ENCODE measurements around the gene HACL1.
A peak's percentile ranks its signal among the peaks of the same experiment; 100 is the strongest.
"Not testable (repeated sequence)": the region's sequence is repeated elsewhere in the genome, so short reads cannot be mapped to it uniquely, and the experiment has no call there.

The HACL1 gene

DNA sequence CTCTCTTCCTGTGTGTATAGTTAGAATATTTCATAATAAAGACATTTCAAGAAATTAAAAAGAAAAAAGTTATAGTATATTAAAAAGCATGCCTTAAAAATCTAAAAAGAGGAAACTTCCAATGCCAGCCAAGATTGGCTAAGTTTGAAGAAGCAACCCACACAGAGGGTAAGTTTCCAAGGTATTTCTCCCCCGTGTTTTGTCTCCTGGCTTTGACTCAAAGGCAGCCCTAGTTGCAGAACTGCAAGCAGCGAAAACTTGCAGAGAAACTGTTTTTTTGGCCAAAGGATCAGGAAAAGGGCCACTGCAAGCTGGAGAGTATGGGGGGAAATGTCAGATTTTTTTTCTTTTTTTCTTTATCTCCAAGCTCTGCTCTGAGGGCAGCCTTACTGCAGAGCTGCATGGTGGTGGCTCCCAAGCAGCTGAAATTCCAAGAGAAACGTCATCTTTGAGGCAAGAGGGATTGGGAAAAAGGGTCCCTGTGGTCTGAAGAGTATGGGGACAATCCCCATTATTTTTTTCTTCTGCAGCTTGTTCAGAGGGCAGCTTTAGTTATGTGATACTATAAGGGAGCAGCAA lies 23.0 kb downstream of the HACL1 start:
- DNase-seq, result no peak

DNA sequence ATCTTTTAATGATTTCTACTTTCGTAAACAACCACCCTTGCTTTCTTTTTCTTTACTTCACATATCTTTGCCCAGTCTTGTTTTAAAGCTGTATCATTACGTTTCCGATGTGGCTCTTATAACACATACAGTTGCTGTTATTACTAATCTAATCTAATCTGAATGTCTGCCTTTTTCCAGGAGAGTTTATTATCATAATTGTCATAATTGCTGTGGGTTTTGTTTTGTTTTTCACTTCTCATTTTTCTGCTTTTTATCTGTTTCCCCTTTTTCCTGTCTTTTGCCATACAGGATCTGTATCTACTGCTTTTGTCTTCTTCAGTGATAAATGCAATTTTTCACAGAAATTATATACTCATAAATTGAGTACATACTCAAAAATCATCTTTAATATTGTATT lies 24.9 kb downstream of the HACL1 start:
- DNase-seq, result no peak

DNA sequence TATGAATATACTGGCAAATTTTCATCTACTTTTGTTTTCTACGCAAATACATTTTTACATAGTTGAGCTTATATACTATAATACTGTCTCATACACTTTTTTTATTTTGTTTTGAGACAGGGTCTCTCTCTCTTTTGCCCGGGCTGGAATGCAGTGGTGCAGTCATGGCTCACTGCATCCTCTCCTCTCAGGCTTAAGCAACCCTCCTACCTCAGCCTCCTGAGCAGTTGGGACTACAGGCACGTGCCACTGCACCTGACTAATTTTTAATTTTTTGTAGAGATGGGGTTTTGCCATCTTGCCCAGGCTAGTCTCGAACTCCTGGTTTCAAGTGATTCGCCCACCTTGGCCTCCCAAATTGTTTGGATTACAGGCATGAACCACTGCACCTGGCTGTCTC lies 25.9 kb downstream of the HACL1 start:
- DNase-seq, result no peak

DNA sequence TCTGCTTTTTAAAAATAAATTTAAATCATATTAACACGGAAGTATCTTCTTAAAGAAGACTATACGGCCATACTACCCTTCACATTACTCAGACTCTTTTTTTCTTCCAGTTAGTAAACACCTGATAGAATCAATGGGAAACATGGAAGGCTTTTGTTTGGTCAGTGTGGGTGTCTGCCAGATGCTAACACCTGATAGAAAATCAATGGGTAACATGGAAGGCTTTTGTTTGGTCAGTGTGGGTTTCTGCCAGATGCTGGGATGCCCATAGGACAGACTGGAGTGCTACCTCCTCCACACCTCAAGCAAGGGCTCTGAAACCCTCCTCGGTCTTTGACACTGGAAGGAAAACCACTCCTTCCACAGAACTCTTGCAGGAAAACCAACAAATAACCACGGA lies 29.2 kb downstream of the HACL1 start:
- DNase-seq, result no peak

DNA sequence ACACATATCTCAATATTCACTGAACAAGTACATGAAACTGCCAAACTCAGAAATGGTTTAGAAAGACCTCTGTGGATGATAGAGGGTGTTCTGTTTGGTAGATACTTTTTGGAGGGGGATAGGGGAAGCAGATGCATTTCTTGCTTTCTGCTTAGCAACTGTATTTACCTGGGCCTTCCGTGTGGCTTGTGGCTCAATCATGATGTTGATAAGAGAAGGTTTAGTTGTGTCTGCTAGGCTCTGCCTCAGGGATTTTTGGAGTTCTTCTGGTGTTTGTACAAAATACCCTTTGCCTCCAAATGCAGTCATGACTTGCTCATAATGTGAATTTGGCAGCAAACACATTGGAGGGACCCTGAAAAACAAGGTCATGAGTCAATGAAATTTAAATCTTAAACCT lies 38.2 kb downstream of the HACL1 start:
- DNase-seq, result no peak

DNA sequence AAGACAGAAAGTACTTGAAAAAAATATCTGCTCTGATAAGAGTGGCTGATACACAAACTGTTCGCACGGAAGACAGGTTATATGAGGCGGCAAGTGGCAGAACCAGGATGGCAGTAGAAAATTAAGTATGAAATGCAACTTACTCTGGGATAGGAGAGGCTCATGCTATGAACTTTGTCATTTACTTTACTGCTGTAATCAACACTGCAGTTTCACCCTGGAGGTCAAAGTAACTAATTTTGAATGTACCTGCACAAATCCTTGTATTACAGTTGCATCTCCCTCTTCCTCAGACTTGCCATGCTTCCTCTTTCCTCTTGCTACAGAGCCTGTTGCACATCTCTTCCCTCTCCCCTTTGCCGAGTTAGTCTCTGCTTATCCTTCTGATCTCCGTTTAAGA lies 38.8 kb downstream of the HACL1 start:
- DNase-seq, result no peak

DNA sequence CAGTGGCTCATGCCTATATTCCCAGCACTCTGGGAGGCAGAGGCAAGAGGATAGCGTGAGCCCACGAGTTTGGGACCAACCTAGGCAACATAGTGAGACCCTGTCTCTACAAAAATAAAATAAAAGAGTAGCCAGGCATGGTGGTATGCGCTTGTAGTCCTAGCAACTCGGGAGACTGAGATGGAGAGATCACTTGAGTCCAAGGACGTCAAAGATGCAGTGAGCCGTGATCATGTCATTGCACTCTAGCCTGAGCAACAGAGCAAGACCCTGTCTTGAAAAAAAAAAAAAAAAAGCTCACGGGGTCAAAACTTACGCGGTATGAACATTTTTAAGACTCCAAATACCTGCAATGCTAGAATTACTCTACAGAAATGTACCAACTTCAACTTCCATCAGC lies 42.8 kb downstream of the HACL1 start:
- no peak for DNase-seq

DNA sequence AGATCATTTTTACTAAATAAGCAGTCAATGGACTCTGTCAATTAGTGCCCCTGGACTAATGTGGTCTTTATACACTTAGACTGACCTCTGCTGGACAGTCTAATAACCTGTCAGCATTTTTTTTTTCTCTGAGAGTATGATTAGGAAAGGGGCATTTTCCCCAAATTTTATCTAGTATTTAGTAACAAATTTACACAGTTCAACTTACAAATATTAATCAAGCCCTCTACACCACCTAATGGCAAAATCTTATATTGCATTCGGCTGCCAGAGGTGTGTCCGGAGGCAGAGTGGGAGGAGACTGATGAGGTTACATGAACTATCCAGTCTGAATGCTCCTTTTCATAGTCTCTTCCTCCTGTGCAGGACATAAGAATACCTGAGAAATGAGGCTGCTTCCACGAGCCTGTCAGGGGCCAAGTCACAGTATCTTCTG lies 43.8 kb downstream of the HACL1 start:
- DNase-seq, result peak; percentile 72 to 73

DNA sequence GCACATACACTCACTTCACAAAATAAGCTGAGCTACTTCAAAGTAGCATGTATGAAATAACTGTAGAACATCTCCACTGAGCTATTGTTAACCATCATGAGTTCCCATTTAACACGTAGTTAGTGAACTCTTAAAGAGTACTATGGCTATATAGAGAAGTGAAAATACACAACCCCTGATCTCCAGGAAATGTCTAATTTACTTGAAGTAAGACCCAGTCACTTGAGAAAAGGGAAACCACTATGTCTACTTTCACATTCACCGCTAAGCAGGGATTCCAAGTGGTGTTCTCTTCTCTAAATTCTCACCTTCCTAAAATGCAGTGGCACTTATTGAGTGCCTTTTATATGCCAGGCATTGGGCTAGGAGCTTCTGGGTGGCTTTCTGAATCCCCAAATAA lies 44.9 kb downstream of the HACL1 start:
- DNase-seq, result no peak

DNA sequence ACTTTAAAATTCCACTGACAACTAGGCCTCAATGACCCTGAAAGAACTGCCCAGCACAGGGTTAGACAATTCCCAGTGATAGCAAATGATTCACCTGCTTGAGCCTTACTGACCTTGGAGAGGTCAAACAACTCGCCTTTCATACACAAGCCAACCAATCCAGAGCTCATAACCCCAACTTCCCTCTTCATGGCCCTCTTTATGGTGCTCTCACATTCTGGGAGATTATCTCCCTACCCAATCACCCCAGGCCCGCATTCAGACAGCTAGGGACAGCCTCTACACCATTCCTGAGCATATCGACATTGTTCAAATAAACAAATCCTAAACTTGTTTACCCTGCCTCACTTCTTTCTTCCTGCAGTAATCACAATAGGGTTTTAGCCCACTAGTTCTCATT lies 47.6 kb downstream of the HACL1 start:
- no peak for DNase-seq

DNA sequence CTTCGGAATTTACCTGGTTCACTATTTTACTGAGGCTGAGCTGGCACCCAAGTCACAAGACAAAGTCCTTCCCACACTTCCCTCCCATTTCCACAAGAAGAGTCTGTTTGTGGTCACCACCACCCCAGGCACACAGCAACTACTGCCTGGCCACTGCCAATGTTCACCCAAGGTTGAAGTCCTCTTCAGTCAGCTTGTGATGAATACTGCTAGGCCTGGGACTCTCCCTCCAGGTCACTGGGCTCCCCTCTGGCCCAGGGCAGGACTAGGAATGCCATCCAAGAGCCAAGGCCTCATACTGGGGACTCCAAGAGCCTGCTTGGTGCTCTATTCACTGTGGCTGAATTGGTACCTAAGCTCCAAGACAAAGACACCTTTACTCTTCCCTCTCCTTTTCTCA lies 49.5 kb downstream of the HACL1 start:
- no peak for DNase-seq

DNA sequence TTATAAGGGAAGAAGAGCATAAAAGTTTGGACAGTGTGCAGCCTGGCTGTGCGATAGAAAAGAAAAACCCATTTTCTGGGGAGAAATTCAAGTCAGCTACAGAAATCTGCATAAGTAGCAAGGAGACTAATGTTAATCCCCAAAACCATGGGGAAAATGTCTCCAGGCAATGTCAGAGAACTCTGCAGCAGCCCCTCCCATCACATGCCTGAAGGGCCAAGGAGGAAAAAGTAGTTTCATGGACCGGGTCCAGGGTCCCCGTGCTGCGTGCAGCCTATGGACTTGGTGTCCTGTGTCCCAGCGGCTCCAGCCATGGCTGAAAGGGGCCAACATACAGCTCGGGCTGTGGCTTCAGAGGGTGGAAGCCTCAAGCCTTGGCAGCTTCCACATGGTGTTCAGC lies 51.5 kb downstream of the HACL1 start:
- no peak for DNase-seq

DNA sequence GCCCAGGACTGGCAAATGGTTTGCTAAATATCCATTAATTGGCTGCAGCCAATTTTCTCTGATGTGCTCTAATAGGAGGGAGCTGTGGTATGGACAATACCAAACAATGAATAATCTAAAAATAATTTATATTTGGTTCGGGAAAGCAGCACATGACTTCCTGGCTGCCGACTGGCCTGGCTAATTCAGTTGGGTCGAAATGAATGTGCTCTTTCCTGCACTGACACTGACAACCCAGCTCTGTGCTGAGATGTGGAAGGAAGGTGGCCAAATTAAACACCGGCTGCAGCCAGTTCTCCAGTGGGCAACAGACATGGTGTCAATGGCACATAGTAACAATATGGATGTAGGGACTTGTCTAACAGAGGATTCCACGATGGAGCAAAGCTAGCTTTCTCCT lies 58.8 kb downstream of the HACL1 start:
- DNase-seq, result no peak

DNA sequence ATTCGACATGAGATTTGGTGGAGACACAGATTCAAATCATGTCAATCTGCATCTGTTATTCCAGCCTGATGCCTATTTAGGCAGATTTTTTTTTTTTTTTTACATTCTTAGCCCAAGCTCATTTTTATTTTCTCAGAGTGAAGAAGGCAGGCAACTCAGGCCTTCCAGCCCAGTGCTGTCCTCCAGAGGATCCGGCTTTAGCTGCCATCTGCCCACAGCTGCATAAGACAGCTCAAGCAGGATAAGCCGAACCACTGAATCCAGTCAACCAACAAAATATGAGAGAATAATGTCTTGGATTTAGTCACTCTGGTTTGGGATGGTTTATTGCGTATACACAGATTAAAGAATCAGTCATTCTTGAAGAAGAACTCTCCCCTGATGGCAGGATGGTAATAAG lies 60.0 kb downstream of the HACL1 start:
- DNase-seq, result no peak

DNA sequence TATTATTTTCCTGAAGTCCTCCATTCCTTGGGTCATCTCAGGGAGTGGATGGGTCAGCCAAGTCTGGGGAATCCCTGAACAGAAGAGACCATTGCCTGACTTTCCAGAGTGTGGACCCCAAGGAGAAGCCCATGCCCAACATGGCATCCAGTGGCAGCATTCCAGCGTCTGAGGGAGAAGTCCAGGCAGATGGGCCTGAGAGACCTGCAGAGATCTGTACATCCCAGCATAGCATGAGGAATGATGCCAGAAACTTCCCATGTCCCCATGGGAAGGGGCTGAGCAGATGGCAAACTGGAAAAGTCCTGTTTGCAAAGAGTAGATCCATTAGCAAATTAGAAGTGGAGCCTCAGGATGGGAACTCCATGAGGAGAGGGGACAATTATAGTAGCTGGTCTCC lies 62.3 kb downstream of the HACL1 start:
- no peak for DNase-seq

DNA sequence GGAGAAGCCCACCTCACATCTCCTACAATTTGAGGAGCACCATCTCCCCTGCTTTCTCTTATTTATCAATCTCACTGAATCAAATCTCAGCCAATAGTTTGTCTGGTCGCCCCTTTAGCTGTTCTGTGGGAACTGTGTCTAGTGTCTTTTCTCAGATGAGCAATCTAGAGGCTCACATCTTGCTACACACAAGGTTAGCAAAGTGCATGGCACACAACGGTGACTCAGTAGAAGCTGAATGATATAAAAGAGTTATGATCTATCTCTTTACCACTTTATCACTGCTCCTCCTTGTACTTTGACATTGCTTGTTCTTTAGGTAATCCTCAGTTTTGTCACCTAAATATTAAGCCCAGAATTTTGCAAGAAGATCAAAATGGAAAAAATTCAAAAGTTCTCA lies 63.0 kb downstream of the HACL1 start:
- DNase-seq, result no peak

DNA sequence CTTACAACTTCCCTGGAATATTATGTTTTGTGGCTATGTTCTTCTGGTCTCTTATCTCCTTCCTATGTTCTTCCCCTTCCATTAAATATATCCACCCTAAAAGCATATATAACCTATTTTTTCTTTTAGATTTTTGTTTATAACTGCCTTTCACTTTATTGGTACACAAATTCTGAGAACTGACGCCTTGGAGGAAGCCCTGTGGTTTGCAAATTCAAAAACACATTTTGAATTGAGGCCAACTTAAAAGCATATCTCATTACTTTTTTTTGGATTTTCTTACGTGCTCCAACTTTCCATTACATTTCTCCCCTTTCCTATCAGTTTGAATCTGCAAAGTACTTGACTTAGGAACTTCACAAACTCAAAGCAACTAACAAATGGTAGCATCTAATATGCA lies 64.5 kb downstream of the HACL1 start:
- no peak for DNase-seq

DNA sequence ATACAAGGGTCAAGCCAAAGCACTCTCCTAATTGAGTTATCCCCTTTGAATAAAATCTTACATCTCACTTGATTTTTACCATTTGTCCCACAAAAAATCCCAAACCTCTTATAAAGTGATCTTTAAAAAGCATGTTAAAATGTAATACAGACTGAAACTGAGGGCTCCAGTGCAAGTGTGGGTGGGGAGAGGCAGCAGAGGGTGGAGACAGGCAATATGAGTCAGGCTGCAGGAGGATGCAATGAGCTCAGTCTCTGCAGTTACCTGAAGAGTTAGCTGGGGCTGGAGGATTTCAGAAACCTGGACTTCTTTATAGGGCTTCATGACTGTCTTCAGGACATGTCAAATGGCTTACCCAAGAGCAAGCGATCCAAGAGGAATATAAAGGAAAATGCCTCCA lies 65.6 kb downstream of the HACL1 start:
- DNase-seq, result peak; percentile 41 to 55

DNA sequence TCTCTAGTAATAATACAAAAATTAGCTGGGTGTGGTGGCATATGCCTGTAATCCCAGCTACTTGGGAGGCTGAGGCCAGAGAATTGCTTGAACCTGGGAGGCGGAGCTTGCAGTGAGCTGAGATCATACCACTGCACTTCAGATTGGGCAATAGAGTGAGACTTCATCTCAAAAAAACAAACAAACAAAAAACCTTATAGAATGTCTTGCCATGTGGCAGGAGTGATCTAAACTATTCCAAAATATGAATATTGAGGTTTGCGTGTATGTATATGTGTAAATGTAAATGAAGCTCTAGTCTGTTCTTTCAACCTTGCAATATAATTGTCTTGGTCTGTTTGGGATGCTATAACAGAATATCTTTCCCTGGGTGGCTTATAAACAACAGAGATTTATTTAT lies 68.8 kb downstream of the HACL1 start:
- not testable (repeated sequence) for DNase-seq

DNA sequence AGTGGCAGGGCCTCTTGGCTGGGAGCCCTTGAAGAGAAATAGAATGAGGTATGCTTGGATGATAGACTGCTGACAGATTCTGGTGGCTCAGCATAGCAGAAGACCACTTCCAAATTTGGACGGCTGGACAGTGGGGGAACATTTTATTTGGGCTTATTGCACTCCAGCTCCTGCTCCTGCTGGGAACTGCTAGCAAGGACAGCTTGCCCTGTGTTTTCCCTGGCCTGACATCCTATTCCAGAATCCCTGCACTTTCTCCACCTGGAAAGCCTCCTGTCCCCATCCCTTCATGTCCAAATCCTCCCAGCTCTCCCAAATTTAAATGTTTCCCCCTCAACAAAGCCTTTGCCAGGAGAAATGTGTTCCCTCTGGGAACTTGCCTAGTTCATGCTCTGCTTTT lies 70.0 kb downstream of the HACL1 start:
- no peak for DNase-seq

DNA sequence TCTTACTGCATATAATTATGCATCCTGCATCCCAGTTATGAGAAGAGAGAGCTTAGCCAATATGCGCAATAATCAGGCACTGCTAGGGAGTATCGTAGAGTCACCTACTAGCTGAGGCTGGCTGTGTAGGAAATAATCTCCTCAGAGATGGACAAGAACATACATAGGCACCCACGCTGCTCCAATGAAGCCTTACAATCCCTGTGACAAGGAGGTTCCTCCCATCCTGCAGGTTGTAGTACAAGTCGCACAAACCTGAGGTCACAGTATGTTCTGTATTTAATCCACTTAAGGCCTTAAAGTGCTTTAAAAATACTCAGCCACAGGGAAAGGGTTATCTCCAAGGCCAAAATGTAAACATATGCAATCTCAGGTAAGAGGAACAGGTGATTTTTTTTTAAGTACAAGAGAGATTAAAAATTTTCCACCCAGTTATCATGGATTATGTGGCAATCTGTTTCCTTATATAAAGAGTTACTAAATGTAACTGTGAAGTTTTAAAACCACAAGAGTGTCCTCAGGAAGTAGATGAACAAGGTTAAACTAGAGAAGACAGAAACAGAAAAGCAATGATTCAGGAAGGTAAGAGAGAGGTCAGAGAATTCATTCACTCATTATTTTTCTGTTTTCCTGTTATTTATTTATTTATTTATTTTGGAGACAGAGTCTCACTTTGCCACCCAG lies 72.4 kb downstream of the HACL1 start:
- no peak for DNase-seq

DNA sequence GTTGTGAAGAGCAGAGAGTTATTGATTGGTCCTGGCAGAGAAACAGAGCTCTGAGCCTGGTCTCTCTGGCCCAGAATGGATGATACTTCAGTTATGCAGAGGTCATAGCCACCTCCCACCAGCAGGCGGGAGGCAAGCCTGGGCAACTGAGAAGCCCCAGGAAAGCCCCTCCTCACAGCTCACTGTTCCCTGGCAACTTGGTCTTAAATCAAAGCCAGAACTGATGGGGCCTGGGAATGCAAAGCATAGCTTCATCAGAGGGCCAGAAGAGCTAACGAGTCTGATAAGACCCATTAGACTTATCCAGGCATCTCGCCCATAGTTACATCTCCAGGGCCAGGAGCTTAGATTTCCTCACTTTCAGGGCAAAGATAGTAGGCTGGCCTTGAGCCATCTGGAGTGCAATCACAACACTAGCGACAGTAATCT lies 74.3 kb downstream of the HACL1 start:
- no peak for DNase-seq

DNA sequence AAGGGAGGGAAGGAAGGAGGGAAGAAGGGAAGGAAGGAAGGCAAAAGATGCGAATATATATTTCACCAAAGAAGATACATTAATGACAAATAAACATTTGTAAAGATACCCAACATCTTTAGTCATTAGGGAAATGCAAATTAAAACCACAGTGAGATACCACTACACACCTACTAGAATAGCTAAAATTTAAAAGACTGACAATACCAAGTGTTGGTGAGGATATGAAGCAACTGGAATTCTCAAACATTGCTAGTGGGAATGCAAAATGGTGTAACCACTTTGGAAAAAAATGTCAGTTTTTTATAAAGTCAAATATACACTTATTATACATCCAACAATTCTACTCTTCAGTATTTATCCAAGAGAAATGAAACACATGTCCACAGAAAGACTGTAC lies 75.6 kb downstream of the HACL1 start:
- DNase-seq, result no peak

DNA sequence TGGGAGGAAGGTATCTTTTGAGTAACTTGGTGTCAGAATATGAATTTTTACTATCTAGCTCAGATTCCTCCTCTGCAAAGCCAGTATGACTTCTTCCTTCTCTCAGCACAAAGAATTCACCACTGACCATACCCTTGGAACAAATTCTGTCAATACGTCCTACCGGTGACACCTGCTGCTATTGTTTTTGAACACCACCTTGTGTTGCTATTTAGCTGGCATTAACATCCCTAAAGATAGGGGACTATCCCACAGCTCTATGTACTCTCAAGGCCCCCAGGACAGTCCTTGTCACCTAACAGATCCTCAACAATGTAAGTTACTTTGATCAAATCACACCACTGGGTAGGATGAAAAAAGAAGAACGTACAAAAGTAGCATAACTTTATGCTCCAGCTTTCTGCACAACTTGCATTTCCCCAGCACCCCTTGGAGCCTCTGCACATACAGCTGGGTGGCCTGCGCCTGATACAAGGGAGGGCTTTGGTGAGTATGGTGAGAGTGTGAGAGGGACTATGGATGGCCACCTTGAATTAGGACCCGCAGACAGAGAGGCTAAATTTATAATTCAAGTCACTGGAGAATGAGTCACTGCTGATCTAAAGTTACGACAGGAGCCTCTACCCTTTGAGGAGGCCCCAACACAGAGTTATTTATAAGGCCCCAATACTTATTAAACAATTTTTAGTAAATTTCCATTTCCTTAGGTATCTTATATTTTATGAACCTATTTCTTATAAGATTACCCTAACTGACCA lies 77.5 kb downstream of the HACL1 start:
- no peak for DNase-seq

DNA sequence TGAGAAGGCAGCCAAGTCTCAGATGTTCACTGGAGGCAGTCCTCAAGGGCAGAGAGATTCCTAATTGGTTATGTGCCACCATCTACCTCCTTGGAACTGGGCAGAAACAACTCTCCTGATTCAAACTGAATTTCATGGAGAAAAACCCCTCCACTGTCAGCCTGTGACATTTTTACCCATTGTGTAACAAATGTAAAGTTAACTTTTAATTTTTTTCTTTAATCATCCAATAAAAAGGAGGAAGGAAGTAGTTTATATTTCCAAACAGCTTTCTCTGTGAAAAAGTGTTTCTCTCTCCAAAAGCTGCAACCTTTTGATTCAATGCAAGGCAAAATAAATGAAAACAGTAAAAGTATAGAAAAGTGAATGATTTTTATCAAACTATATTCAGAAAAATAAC lies 79.4 kb downstream of the HACL1 start:
- DNase-seq, result no peak

All from activated T-cell treated with anti-CD3 and anti-CD28 coated beads, Interleukin-2, amount 50 U/mL, for 48 hours (primary cell).